GM06990 (cell line): Measurements from ENCODE around the gene PRKACG.

Experiments
- DNase-seq: peaks from one replicate; pipeline ENCODE4 v3.0.0-alpha.2; 2011; ENCODE audit not compliant: insufficient read length; ENCODE audit errors: extremely low read depth
- H3K27me3 ChIP-seq: replicated peaks from 2 replicates; pipeline ENCODE4 v1.6.0; 2011; ENCODE audit warnings: low read length; ENCODE audit not compliant: control insufficient read depth, insufficient read depth
- H3K36me3 ChIP-seq: 2 replicates; pipeline ENCODE4 v1.5.1; 2011; ENCODE audit warnings: low read length; ENCODE audit not compliant: control insufficient read depth, insufficient read depth
- H3K4me3 ChIP-seq: replicated peaks from 2 replicates; pipeline ENCODE4 v1.5.1; 2011; ENCODE audit warnings: low read depth, mild to moderate bottlenecking, control low read depth, low read length
- TF ChIP-seq, protein P1 (sequence below): IDR thresholded peaks from 2 replicates; pipeline ENCODE4 v1.5.1; 2011; ENCODE audit warnings: low read length, control low read depth, mild to moderate bottlenecking, inconsistent platforms; ENCODE audit not compliant: insufficient read depth, poor library complexity, severe bottlenecking

PRKACG gene

DNA sequence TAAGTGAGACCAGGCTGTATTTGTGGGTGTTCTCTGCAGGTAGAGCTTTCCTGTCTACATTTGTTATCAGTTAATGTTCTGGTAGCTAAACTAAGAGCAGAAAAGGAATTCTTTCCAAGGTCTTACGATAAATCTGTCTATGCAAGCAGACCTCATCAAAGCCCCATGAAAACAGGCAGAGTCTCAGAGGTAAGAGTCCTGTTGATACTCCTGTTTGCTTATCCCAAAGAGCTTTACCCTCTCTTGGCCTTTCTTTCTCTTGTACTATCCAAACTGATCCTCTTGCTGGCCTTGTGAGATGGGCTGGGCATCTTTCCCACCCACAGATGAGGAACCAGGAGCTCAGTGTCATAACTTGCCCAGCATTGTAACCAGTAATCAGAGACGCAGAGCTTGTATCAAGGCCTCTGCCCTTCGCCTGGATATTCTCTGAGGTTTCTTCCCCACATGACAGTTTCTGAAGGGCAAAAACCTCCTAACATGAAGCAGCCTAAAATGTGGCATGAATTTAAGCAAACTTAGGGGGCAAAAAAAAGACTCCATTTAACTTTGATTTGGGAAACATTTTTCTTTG lies 33.5 kb downstream of the PRKACG start:
- H3K36me3 ChIP-seq, result no peaks in the 10 kb centered on the region
- H3K4me3 ChIP-seq, result no peak overlapping the region
- TF ChIP-seq, protein P1, sequence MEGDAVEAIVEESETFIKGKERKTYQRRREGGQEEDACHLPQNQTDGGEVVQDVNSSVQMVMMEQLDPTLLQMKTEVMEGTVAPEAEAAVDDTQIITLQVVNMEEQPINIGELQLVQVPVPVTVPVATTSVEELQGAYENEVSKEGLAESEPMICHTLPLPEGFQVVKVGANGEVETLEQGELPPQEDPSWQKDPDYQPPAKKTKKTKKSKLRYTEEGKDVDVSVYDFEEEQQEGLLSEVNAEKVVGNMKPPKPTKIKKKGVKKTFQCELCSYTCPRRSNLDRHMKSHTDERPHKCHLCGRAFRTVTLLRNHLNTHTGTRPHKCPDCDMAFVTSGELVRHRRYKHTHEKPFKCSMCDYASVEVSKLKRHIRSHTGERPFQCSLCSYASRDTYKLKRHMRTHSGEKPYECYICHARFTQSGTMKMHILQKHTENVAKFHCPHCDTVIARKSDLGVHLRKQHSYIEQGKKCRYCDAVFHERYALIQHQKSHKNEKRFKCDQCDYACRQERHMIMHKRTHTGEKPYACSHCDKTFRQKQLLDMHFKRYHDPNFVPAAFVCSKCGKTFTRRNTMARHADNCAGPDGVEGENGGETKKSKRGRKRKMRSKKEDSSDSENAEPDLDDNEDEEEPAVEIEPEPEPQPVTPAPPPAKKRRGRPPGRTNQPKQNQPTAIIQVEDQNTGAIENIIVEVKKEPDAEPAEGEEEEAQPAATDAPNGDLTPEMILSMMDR, result no peak
- no peaks in the 10 kb centered on the region for H3K27me3 ChIP-seq
- no peak for DNase-seq

DNA sequence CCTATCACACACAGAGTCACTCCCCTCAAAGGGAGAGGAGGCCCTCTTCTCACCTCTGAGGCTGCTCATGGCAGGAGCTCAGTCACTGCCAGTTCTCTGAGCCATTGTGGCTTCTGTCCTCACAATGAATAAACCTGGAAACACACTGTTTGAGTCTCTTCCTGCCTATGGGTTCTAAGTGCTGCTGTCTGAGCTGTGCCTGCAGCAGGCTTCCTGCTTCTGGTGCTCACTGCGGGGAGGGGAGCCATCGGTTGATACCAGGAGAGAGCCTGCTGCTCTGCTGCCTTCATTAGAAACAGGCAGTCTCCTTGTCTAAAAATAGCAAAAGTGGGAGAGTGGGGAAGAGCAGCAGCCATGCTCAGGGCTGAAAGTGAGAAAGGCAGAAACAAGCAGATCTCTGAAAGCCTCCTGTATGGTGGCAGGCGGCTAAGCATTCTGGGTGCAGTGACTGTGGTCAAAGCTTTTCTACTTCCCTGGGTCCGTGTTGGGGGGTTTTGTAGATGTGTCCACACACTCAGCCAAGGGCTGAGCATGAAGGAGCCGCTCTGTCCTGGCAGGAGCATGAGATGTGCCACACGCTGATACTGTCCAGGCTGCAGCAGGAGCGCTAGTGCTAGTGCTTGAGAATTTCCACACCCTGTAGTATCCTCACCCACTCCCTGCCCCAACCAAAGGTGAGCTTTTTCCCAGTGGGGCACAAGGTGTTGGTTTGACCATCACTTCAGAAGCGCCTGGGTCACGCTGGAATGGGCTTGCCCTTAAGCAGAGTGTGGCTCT lies 34.2 kb downstream of the PRKACG start:
- H3K27me3 ChIP-seq, result no peaks in the 10 kb centered on the region
- TF ChIP-seq, protein P1, result no peak
- DNase-seq, result no peak

GRCh38 chr9:68978501-68978900 lies 35.4 kb downstream of the PRKACG start:
- Histone ChIP-seq H3K36me3 (no peaks in the 10 kb centered on the region), H3K27me3 (no peaks in the 10 kb centered on the region), H3K4me3 (no peak overlapping the region)
- TF ChIP-seq, protein P1, result no peak
- DNase-seq, result no peak

More for the DNA sequence above, 34.2 kb downstream of the PRKACG start:
- H3K36me3 ChIP-seq, result no peaks in the 10 kb centered on the region
- no peak overlapping the region for H3K4me3 ChIP-seq

DNA sequence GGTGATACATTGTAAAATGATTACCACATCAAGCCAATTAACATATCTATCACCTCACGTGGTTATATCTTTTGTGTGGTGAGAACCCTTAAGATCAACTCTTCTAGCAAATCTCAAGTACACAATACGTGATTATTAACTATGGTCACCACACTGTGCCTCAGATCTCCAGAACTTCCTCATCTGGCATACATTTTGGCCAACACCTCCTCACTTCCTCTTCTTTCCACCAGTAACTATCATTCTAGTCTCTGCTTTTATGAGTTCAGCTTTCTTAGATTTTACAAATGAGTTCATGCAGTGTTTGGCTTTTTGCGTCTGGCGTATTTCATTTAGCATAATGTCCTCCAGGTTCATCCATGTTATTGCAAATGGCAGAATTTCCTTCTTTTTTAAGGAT lies 35.8 kb downstream of the PRKACG start:
- TF ChIP-seq, protein P1, result no peak
- no peak overlapping the region for H3K4me3 ChIP-seq
- no peak for DNase-seq
- no peaks in the 10 kb centered on the region for H3K27me3 ChIP-seq
- H3K36me3 ChIP-seq, result no peaks in the 10 kb centered on the region

DNA sequence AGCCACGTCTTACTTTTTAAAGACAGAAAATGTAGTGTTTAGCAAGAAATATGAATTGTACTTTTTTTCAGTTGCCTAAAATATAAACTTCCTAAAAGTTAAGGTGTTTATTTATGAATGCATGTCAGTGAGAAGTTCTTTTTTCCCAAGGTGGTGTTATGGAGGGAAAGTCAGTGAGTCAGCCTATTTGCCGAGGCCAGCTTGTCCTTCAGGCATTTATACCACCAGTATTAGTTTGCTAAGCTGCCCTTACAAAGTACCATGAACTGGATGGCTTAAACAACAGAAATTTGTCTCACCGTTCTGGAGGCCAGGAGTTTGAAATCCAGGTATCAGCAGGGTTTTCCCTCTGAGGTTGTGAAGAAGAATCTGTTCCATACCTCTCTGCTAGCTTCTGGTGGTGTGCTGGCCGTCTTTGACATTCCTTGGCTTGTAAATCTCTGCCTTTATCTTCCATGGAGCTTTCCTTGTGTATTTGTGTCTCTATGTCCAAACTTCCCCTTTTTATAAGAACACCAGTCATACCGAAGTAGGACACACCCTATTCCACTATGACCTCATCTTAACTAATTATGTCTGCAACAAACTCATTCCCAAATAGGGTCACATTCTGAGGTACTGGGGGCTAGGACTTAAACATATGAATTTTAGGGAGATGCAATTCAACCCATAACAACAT lies 38.4 kb downstream of the PRKACG start:
- H3K36me3 ChIP-seq, result no peaks in the 10 kb centered on the region
- no peak for DNase-seq
- no peaks in the 10 kb centered on the region for H3K27me3 ChIP-seq
- TF ChIP-seq, protein P1, result no peak
- H3K4me3 ChIP-seq, result no peak overlapping the region
